Omental fat pad (tissue), 4 donors: ENCODE measurements around the gene CARD11. TPM values are rescaled to one million over a fixed set of nuclear protein-coding genes. Genes with fewer than 3 reads are reported as not detected.

ENCODE experiments used
- ATAC-seq: fragments of 150-250 bp; one replicate; pipeline ENCODE4 v1.9.1; 2016; ENCODE audit warnings: mild to moderate bottlenecking, moderate library complexity; ENCODE audit not compliant: low FRiP score
- DNase-seq: peaks from one replicate; pipeline ENCODE4 v3.0.0-alpha.2; 2019; ENCODE audit warnings: low spot score
- CTCF ChIP-seq, 3 donors: fragments of 450-650 bp; IDR thresholded peaks; one replicate each; pipeline ENCODE4 v1.5.1; 2016 to 2017; ENCODE audit warnings: antibody characterized with exemption in 3 of 3, mild to moderate bottlenecking in 3 of 3, moderate library complexity in 2 of 3
- total RNA-seq, 4 donors: library from RNA; depleted of rRNA; stranded (reverse); fragments of >200 nt; gene quantifications; one replicate each; pipeline ENCODE4 v1.1.0, GENCODE V29; 2016

CARD11 gene
- total RNA-seq, 4 donors from 2014 or later = 0.75 to 1.4 (median 1.0) TPM

DNA sequence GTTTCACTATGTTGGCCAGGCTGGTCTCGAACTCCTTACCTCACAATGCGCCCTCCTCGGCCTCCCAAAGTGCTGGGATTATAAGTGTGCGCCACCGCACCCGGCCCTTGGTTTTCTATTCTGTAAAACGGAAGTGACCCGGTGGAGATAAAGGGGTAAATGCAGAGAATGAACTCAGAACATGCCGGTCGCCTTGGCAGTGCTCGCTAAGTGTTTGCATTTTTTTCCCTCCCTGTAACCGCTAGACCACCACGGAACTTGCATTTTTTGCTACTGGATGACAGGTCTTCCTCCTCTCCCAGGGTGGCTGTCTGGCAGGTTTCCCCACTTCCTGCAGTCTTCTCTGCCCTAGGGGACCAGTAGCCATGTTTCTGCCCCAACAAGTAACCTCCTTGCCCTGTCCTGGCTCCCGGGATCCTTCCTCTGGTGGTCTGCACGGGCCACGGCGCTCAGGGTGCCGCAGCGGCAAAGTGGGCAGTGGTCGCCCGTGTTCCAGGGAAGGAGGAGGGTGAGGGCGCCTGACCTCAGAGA lies 180.8 kb downstream of the CARD11 start:
- no peak for TF ChIP-seq CTCF (IDR thresholded peaks at IDR 0.05)
- ATAC-seq (peak; percentile 17), DNase-seq (no peak)

DNA sequence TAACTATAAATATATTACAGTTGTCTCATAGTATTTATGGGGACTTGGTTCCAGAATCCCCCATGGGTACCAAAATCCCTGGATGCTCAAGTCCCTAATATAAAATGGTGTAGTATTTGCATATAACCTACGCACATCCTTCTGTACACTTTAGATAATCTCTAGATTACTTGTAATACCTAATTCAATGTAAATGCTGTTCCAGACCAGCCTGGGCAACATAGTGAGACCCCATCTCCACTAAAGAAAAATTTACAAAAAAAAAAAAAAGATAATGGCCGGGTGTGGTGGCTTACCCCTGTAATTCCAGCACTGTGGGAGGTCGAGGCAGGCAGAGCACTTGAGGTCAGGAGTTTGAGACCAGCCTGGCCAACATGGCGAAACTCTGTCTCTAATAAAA lies 182.2 kb downstream of the CARD11 start:
- ATAC-seq = no peak
- no peak for DNase-seq
- no peak for TF ChIP-seq CTCF (IDR thresholded peaks at IDR 0.05)

- TF ChIP-seq CTCF (IDR thresholded peaks at IDR 0.05) = no peak
- no peak for DNase-seq
- no peak for ATAC-seq
These were observed 183.0 kb downstream of the CARD11 start for GRCh38 chr7:2860627-2861133.

DNA sequence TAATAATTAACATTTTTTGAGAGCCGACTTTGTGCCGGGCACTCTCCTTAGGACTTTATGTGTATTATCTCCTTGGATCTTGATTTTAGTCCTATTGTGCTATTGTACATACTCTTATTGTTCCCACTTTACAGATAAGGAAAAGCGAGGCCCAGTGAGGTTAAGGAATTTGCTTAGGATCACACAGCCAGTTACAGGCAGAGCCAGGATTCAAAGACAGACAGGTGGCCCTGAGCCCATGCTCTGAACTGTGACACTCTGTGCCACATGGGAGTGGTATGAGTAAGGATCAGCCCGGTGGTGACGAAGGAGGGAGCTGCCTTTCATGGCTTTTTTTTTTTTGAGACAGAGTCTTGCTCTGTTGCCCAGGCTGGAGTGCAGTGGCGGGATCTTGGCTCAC lies 183.7 kb downstream of the CARD11 start:
- no peak for TF ChIP-seq CTCF (IDR thresholded peaks at IDR 0.05)
- no peak for ATAC-seq
- DNase-seq = no peak

DNA sequence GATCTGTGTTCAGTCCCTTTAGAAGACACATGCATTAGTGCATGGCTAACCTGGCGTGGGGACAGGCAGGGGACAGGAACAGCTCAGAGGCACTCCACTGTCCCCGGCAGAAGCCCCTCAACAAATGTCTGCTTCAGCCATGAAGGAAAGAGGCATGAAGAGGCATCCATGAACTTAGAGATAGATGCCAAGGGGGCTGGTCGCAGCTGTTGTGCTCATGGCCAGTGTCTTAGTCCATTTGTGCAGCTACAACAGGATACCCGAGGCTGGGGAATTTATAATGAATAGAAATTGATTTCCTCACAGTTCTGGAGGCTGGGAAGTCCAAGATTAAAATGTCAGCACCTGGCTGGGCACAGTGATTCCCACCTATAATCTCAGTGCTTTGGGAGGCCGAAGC lies 185.0 kb downstream of the CARD11 start:
- no peak for ATAC-seq
- no peak for TF ChIP-seq CTCF (IDR thresholded peaks at IDR 0.05)
- no peak for DNase-seq

DNA sequence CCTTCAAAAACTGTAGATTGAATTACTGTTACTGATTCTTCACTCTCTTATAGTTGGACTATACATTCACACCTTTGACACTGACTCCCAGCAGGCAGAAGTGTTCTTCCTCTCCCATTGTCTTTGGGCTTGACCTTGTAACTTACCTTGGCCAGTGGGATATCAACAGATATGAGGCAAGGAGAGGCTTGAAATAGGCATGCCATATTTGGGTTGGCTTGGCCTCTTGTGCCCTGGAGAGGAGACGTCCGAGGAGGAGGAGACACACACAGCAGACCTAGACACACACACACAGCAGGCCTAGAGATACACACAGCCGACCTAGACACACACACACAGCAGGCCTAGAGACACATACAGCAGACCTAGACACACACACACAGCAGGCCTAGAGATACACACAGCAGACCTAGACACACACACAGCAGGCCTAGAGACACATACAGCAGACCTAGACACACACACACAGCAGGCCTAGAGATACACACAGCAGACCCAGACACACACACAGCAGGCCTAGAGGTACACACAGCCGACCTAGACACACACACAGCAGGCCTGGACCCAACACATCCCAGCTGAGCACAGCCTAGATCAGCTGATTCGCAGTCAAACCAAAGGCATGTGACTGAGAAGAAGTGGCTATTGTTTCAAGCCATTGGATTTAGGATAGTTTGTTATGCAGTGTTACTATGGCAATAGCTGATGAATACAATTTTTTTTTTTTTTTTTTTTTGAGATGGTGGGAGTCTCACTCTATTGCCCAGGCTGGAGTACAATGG lies 187.1 kb downstream of the CARD11 start:
- DNase-seq (no peak), ATAC-seq (no peak)
- no peak for TF ChIP-seq CTCF (IDR thresholded peaks at IDR 0.05)

Other genes with a start within 250 kb of the CARD11 start
- 10 to 100 TPM; 26.3 to 54.8 (median 36.9) TPM for gene GNA12, start 199.6 kb downstream of the CARD11 start, total RNA-seq